ENCODE results near the gene PLAAT3.

PLAAT3 gene

GRCh38 chr11:63586451-63587166 lies 27.6 kb downstream of the PLAAT3 start:
- TF ChIP-seq CTCF (IDR thresholded peaks at IDR 0.05), result no peak

- TF ChIP-seq CTCF (IDR thresholded peaks at IDR 0.05), result no peak
Measured at GRCh38 chr11:63583357-63583677, 30.9 kb downstream of the PLAAT3 start.

GRCh38 chr11:63574856-63575602 lies 39.2 kb downstream of the PLAAT3 start:
- no peak for TF ChIP-seq CTCF (IDR thresholded peaks at IDR 0.05)

- no peak for TF ChIP-seq CTCF (IDR thresholded peaks at IDR 0.05)
Measured at GRCh38 chr11:63573881-63574855, 40.1 kb downstream of the PLAAT3 start.

- TF ChIP-seq CTCF (IDR thresholded peaks at IDR 0.05), result no peak
Measured at GRCh38 chr11:63572026-63572688, 42.1 kb downstream of the PLAAT3 start.

- TF ChIP-seq CTCF (IDR thresholded peaks at IDR 0.05), result no peak
Measured at GRCh38 chr11:63569570-63569969, 44.7 kb downstream of the PLAAT3 start.

Data from LNCAP (cell line).